ENCODE measurements around the gene CT47C1. TPM values are rescaled to one million over a fixed set of nuclear protein-coding genes. Genes with fewer than 3 reads are reported as not detected.

Gene CT47C1
- polyA plus RNA-seq, 1 donor (not counting 4 experiments of a cell fraction or from before 2014, with no cell fraction given), result not detected

GRCh38 chrX:119067023-119067739 lies 5.6 kb upstream of the CT47C1 start:
- H2AFZ ChIP-seq (ENCODE audit: control insufficient read depth, low read length), result no peak overlapping the region
- H4K20me1 ChIP-seq (ENCODE audit: control insufficient read depth, extremely low read depth, insufficient read depth, low read length), result no peaks in the 10 kb centered on the region
- FAIRE-seq, result no peak
- dilution Hi-C loops (cut with MboI; ENCODE audit: extremely low pct_ligation_motif_present, low sequenced_read_pairs), result no loop called here
- H3K36me3 ChIP-seq (ENCODE audit: control insufficient read depth in 2 of 2, extremely low read depth in 1 of 2, insufficient read depth in 2 of 2, low read length in 2 of 2), result no peaks in the 10 kb centered on the region
- no peak overlapping the region for H3K4me2 ChIP-seq (ENCODE audit: control insufficient read depth, extremely low read depth, insufficient read depth, low read depth, low read length)
- H3K4me3 ChIP-seq (ENCODE audit: control insufficient read depth in 2 of 3, extremely low read depth in 1 of 3, insufficient read depth in 2 of 3, low read depth in 1 of 3, low read length in 3 of 3), result no peak overlapping the region
- H3K27me3 ChIP-seq (ENCODE audit: control insufficient read depth, extremely low read depth, insufficient read depth, low read length), result peaks cover 3% of the 10 kb centered on the region
- H3K79me2 ChIP-seq (ENCODE audit: control insufficient read depth, insufficient read depth, low read length), result no peaks in the 10 kb centered on the region
- no peaks in the 10 kb centered on the region for H3K9me3 ChIP-seq (ENCODE audit: control insufficient read depth, low read depth, low read length)
- no peaks in the 10 kb centered on the region for H3K9me1 ChIP-seq (ENCODE audit: control insufficient read depth, extremely low read depth, insufficient read depth, low read length)
- no peak overlapping the region for H3K27ac ChIP-seq (ENCODE audit: control insufficient read depth, insufficient read depth, low read length)
- TF ChIP-seq CTCF (optimal IDR thresholded peaks at IDR 0.05 in 1 of 3, IDR thresholded peaks at IDR 0.05 in 1 of 3, conservative IDR thresholded peaks at IDR 0.05 in 1 of 3; ENCODE audit: extremely low read depth in 1 of 3, insufficient read depth in 2 of 3, low read length in 3 of 3) (peak; percentile 57 to 74 (median 73)), EZH2 (IDR thresholded peaks at IDR 0.05; ENCODE audit: low read length) (no peak)
- no peaks in the 10 kb centered on the region for H3K4me1 ChIP-seq (ENCODE audit: control insufficient read depth, extremely low read depth, insufficient read depth, low read length)
- no peak overlapping the region for H3K9ac ChIP-seq (ENCODE audit: control insufficient read depth, extremely low read depth, insufficient read depth, low read length)
- no peak for DNase-seq (ENCODE audit: low read depth, low spot score)

GRCh38 chrX:119069128-119069527 lies 3.7 kb upstream of the CT47C1 start:
- Histone ChIP-seq H2AFZ (ENCODE audit: control insufficient read depth, low read length) (no peak overlapping the region), H3K27ac (ENCODE audit: control insufficient read depth, insufficient read depth, low read length) (no peak overlapping the region), H3K27me3 (ENCODE audit: control insufficient read depth, extremely low read depth, insufficient read depth, low read length) (peaks cover 3% of the 10 kb centered on the region), H3K9me1 (ENCODE audit: control insufficient read depth, extremely low read depth, insufficient read depth, low read length) (no peaks in the 10 kb centered on the region), H3K9me3 (ENCODE audit: control insufficient read depth, low read depth, low read length) (no peaks in the 10 kb centered on the region), H4K20me1 (ENCODE audit: control insufficient read depth, extremely low read depth, insufficient read depth, low read length) (no peaks in the 10 kb centered on the region), H3K9ac (ENCODE audit: control insufficient read depth, extremely low read depth, insufficient read depth, low read length) (no peak overlapping the region), H3K4me2 (ENCODE audit: control insufficient read depth, extremely low read depth, insufficient read depth, low read depth, low read length) (no peak overlapping the region), H3K4me3 (ENCODE audit: control insufficient read depth in 2 of 3, extremely low read depth in 1 of 3, insufficient read depth in 2 of 3, low read depth in 1 of 3, low read length in 3 of 3) (no peak overlapping the region), H3K79me2 (ENCODE audit: control insufficient read depth, insufficient read depth, low read length) (no peaks in the 10 kb centered on the region), H3K36me3 (ENCODE audit: control insufficient read depth in 2 of 2, extremely low read depth in 1 of 2, insufficient read depth in 2 of 2, low read length in 2 of 2) (no peaks in the 10 kb centered on the region), H3K4me1 (ENCODE audit: control insufficient read depth, extremely low read depth, insufficient read depth, low read length) (no peaks in the 10 kb centered on the region)
- FAIRE-seq (no peak), DNase-seq (ENCODE audit: low read depth, low spot score) (no peak)
- dilution Hi-C loops (cut with MboI; ENCODE audit: extremely low pct_ligation_motif_present, low sequenced_read_pairs), result no loop called here
- TF ChIP-seq CTCF (optimal IDR thresholded peaks at IDR 0.05 in 1 of 3, IDR thresholded peaks at IDR 0.05 in 1 of 3, conservative IDR thresholded peaks at IDR 0.05 in 1 of 3; ENCODE audit: extremely low read depth in 1 of 3, insufficient read depth in 2 of 3, low read length in 3 of 3) (no peak), EZH2 (IDR thresholded peaks at IDR 0.05; ENCODE audit: low read length) (no peak)

Data from keratinocyte (primary cell).